ENCODE measurements around the gene MAP3K21.
A peak's percentile ranks its signal among the peaks of the same experiment; 100 is the strongest.

Gene MAP3K21

DNA sequence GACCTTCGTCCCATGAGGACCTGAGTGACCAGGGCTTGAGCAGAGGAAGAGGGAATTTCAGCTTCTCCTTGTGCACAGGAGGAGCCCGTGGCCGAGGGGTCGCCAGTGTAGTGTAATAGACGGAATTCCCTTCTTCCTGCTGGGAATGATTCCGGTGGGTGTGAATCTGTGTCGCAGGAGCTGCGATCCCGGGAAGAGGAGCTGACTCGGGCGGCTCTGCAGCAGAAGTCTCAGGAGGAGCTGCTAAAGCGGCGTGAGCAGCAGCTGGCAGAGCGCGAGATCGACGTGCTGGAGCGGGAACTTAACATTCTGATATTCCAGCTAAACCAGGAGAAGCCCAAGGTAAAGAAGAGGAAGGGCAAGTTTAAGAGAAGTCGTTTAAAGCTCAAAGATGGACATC lies 34.4 kb downstream of the MAP3K21 start:
- no peak overlapping the region for H3K4me3 ChIP-seq (ENCODE audit: low read depth, low read length)
- TF ChIP-seq, protein P1, sequence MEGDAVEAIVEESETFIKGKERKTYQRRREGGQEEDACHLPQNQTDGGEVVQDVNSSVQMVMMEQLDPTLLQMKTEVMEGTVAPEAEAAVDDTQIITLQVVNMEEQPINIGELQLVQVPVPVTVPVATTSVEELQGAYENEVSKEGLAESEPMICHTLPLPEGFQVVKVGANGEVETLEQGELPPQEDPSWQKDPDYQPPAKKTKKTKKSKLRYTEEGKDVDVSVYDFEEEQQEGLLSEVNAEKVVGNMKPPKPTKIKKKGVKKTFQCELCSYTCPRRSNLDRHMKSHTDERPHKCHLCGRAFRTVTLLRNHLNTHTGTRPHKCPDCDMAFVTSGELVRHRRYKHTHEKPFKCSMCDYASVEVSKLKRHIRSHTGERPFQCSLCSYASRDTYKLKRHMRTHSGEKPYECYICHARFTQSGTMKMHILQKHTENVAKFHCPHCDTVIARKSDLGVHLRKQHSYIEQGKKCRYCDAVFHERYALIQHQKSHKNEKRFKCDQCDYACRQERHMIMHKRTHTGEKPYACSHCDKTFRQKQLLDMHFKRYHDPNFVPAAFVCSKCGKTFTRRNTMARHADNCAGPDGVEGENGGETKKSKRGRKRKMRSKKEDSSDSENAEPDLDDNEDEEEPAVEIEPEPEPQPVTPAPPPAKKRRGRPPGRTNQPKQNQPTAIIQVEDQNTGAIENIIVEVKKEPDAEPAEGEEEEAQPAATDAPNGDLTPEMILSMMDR (IDR thresholded peaks at IDR 0.05; ENCODE audit: control insufficient read depth, extremely low read depth, insufficient read depth): no peak
- no peak for DNase-seq (ENCODE audit: low read depth)

DNA sequence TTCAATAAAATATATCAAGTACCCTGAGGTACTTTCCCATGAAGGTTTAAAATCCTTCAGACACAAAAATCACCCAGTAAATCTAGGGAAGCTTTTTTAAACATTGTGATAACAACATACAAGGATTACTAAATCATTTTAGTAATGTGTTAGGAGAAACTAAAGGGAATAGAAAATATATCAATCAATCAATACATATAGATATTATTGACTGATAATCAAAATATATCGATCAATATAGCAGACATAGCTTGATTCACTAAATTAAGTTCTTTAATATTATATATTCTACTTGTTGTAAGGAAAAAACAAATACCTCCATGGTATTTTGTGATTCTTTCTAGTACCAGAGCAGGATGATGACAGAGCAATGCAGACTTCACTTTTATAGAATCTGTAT lies 35.2 kb downstream of the MAP3K21 start:
- H3K4me3 ChIP-seq (ENCODE audit: low read depth, low read length): no peak overlapping the region
- no peak for DNase-seq (ENCODE audit: low read depth)
- TF ChIP-seq, protein P1 (IDR thresholded peaks at IDR 0.05; ENCODE audit: control insufficient read depth, extremely low read depth, insufficient read depth): no peak

DNA sequence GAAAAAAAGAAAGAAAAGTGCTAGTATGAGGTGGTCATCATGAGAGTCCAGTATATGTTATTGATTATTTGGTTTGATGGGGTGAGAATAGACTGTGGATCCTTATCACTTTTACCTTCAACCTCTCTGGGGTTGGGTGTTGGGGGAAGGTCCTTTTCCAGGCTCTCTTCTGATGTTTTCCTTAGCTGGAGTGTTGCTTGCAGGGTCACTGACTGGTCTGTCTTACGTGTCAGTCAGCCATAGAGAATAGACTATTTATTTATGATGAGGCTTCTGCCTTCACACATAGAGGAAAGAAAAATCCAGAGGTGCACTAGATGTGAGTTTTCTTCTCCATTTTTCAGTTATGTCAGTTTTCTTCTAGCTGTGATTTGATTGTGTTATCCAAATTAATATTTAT lies 36.5 kb downstream of the MAP3K21 start:
- TF ChIP-seq, protein P1 (IDR thresholded peaks at IDR 0.05; ENCODE audit: control insufficient read depth, extremely low read depth, insufficient read depth): no peak
- no peak for DNase-seq (ENCODE audit: low read depth)
- H3K4me3 ChIP-seq (ENCODE audit: low read depth, low read length): no peak overlapping the region

DNA sequence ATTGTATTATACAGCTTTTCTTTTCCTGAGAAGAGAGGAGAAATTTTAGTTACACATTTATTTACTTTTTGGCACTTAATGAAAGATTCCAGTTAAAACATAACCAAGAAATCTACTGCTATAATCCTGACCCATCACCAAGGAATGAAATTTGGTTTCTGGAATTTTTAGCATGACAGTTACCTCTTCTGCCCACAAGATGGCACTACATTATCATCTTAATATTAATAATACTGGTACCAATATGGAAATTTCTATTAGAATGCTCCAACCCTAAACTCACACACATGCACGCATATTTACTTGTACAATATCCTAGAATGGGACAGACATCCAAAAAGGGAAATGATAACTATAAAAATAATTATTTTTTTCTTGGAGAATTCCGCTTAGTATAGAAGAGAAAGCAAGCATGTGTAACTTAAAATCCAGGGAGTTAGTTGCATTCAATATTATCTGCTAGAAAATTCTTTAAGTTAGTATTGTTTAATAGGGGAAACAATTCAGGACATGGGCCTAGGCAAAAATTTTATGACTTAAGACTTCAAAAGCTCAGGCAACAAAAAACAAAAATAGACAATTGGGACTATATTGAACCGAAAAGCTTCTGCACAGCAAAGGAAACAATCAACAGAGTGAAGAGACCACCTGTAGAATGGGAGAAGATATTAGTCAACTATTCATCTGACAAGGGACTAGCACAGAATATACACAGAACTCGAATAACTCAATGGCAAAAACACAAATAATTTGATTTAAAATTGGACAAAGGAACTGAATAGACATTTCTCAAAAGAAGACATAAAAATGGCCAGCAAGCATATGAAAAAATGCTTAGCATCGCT lies 37.4 kb downstream of the MAP3K21 start:
- TF ChIP-seq, protein P1 (IDR thresholded peaks at IDR 0.05; ENCODE audit: control insufficient read depth, extremely low read depth, insufficient read depth): peak; percentile 57
- no peak overlapping the region for H3K4me3 ChIP-seq (ENCODE audit: low read depth, low read length)
- no peak for DNase-seq (ENCODE audit: low read depth)

DNA sequence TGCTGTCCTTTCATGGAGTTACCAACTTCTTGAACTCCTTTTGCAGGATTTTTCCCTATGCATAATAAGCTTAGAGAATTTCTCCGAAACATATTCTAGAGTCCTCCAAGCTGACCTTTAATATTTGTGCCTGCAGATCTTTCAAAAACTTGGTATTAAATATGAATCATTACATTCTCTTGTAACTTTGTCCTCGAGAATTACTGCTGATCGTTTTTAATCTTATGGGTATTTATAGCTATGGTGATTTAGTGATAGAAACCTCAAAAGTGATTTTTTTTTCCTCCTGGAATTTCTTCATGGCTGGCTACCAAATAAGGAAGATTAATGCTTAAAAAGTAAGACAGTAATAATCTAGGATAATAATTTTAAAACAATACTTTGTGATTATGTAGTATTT lies 39.1 kb downstream of the MAP3K21 start:
- DNase-seq (ENCODE audit: low read depth): no peak
- H3K4me3 ChIP-seq (ENCODE audit: low read depth, low read length): no peak overlapping the region
- TF ChIP-seq, protein P1 (IDR thresholded peaks at IDR 0.05; ENCODE audit: control insufficient read depth, extremely low read depth, insufficient read depth): no peak

DNA sequence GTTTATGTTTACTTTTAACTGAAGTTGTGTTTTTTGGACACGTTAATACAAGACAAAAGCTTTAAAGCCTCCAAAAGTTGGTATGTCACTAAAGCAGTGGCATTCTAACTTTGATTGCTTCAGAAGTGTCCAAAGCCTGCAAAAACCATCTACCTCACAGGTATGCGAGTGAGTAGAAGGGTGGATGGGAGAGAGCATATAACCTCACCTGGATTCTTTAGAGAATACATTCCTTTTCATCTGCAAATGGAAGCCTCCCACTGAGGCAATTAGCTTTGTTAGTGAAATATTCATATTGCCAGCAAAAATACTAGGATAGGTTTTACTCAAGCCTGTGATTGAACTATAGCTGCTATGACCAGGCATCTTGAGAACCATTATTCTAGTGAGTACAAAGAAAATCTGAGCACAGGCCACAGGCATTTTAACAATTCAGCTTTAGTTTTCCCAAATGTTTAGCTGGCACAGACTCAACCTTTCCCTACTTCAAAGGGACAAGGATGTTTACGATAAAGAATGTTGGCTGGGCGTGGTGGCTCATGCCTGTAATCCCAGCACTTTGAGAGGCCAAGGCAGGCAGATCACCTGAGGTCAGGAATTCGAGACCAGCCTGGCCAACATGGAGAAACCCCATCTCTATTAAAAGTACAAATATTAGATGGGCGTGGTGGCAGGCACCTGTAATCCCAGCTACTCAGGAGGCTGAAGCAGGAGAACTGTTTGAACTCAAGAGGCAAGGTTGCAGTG lies 39.7 kb downstream of the MAP3K21 start:
- TF ChIP-seq, protein P1 (IDR thresholded peaks at IDR 0.05; ENCODE audit: control insufficient read depth, extremely low read depth, insufficient read depth): no peak
- H3K4me3 ChIP-seq (ENCODE audit: low read depth, low read length): no peak overlapping the region
- DNase-seq (ENCODE audit: low read depth): no peak

All from LNCaP clone FGC (cell line).